Muscle of leg (tissue), 11 donors: ENCODE measurements around the gene CLINT1. TPM values are rescaled to one million over a fixed set of nuclear protein-coding genes. Genes with fewer than 3 reads are reported as not detected.

ENCODE experiments used
- DNase-seq: peaks from one replicate; pipeline ENCODE4 v3.0.0; 2013
- H3K27ac ChIP-seq: one replicate; pipeline ENCODE4 v1.5.1; 2013; ENCODE audit warnings: mild to moderate bottlenecking, low read length, control low read depth
- H3K27me3 ChIP-seq: one replicate; pipeline ENCODE4 v1.6.1; 2013; ENCODE audit warnings: low read length; ENCODE audit not compliant: control insufficient read depth, insufficient read depth
- H3K36me3 ChIP-seq: one replicate; pipeline ENCODE4 v1.6.1; 2013; ENCODE audit warnings: low read length; ENCODE audit not compliant: control insufficient read depth, insufficient read depth
- H3K4me1 ChIP-seq: one replicate; pipeline ENCODE4 v1.6.1; 2013; ENCODE audit warnings: low read length; ENCODE audit not compliant: control insufficient read depth, insufficient read depth
- H3K4me3 ChIP-seq: one replicate; pipeline ENCODE4 v1.5.1; 2013; ENCODE audit warnings: low read length, control low read depth
- H3K9me3 ChIP-seq: replicated peaks from 2 replicates; pipeline ENCODE4 v1.6.1; 2013; ENCODE audit warnings: low read depth, low read length; ENCODE audit not compliant: control insufficient read depth
- WGBS: methylation state at CpG from one replicate; pipeline ENCODE4 v1.1.5; 2013; ENCODE audit warnings: missing lambda C conversion rate; ENCODE audit not compliant: insufficient coverage; 5-methylcytosine and 5-hydroxymethylcytosine counted together
- polyA plus RNA-seq, 8 donors: library from polyadenylated mRNA; unstranded; fragments of 120-200 nt; gene quantifications; one replicate each; pipeline versions ENCODE4 v1.2.1 to v1.2.3, GENCODE V29; 2013; ENCODE audit warnings: inconsistent platforms in 1 of 8, low replicate concordance in 1 of 8; ENCODE audit not compliant: insufficient read length in 8 of 8, insufficient read depth in 1 of 8
- total RNA-seq: library from RNA; stranded (reverse); fragments of 120-200 nt; gene quantifications from one replicate; pipeline ENCODE4 v1.2.4, GENCODE V29; 2013

Gene CLINT1
- total and polyA plus RNA-seq, 9 donors, result 39.9 to 75.0 (median 62.5) TPM

GRCh38 chr5:157823655-157824054, 35.3 kb downstream of the CLINT1 start:
- Histone ChIP-seq H3K27me3 (no peaks in the 10 kb centered on the region), H3K4me3 (no peak overlapping the region), H3K27ac (no peak overlapping the region), H3K9me3 (no peaks in the 10 kb centered on the region), H3K4me1 (peaks cover 10% of the 10 kb centered on the region), H3K36me3 (no peaks in the 10 kb centered on the region)
- no peak for DNase-seq
- WGBS, result 96% methylated on average over 4 of the region's 8 CpGs

GRCh38 chr5:157821822-157822622, 36.9 kb downstream of the CLINT1 start:
- H3K4me1 ChIP-seq, result peaks cover 5% of the 10 kb centered on the region
- H3K4me3 ChIP-seq, result no peak overlapping the region
- no peak for DNase-seq
- peak overlapping the region; percentile 16 for H3K27ac ChIP-seq
- no peaks in the 10 kb centered on the region for H3K9me3 ChIP-seq
- WGBS, result 100% methylated on average over 2 of the region's 7 CpGs
- H3K27me3 ChIP-seq, result no peaks in the 10 kb centered on the region
- no peaks in the 10 kb centered on the region for H3K36me3 ChIP-seq

GRCh38 chr5:157821405-157821804, 37.5 kb downstream of the CLINT1 start:
- peak overlapping the region; percentile 16 for H3K27ac ChIP-seq
- peaks cover 5% of the 10 kb centered on the region for H3K4me1 ChIP-seq
- no CpG with 5 or more reads among the region's 1 CpG for WGBS
- no peaks in the 10 kb centered on the region for H3K36me3 ChIP-seq
- no peak overlapping the region for H3K4me3 ChIP-seq
- DNase-seq, result no peak
- H3K27me3 ChIP-seq, result no peaks in the 10 kb centered on the region
- no peaks in the 10 kb centered on the region for H3K9me3 ChIP-seq

- H3K36me3 ChIP-seq, result no peaks in the 10 kb centered on the region
- H3K4me3 ChIP-seq, result no peak overlapping the region
- WGBS, result 0% methylated on average over 2 of the region's 6 CpGs
- H3K9me3 ChIP-seq, result no peaks in the 10 kb centered on the region
- peak; percentile 88 for DNase-seq
- H3K27me3 ChIP-seq, result no peaks in the 10 kb centered on the region
- no peak overlapping the region for H3K27ac ChIP-seq
- H3K4me1 ChIP-seq, result peaks cover 5% of the 10 kb centered on the region
Observed at GRCh38 chr5:157820593-157821252, 38.2 kb downstream of the CLINT1 start.

DNA sequence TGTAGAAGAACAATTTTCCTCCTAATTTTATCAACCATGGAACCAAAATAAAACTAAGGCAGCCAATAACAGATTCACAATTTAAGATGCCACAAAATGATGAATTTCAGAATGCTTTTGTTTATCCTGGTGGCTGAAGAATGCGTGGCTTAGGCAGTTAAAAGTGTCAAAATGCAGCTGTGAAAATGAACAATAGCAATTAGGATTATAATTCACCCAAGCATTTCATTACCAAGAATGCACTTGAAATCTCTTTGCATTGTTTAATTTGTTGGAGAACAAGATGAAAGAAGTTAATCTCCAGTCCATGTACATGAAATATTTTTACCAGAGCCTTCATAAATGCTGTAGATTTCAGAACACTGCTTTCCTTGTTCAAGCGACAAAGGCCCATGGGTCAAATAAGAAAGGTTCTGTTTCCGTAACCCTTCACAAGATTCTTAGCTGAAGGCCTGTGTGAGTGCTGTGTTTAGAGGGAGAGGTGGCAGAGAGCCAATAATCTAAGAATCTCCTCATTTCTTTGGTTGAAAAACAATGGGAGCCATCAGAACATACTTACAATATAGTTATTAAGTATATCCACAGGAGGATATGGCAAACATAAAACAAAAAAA, 39.3 kb downstream of the CLINT1 start:
- Histone ChIP-seq H3K4me3 (no peak overlapping the region), H3K27ac (peak overlapping the region; percentile 57), H3K27me3 (no peaks in the 10 kb centered on the region), H3K4me1 (peaks cover 3% of the 10 kb centered on the region), H3K36me3 (peaks cover 5% of the 10 kb centered on the region), H3K9me3 (no peaks in the 10 kb centered on the region)
- no CpG with 5 or more reads among the region's 3 CpGs for WGBS
- peak; percentile 74 for DNase-seq

GRCh38 chr5:157818368-157818767, 40.6 kb downstream of the CLINT1 start:
- Histone ChIP-seq H3K4me1 (peaks cover 3% of the 10 kb centered on the region), H3K36me3 (peaks cover 9% of the 10 kb centered on the region), H3K27ac (no peak overlapping the region), H3K4me3 (no peak overlapping the region), H3K27me3 (no peaks in the 10 kb centered on the region), H3K9me3 (no peaks in the 10 kb centered on the region)
- no CpG with 5 or more reads among the region's 2 CpGs for WGBS
- DNase-seq, result no peak

DNA sequence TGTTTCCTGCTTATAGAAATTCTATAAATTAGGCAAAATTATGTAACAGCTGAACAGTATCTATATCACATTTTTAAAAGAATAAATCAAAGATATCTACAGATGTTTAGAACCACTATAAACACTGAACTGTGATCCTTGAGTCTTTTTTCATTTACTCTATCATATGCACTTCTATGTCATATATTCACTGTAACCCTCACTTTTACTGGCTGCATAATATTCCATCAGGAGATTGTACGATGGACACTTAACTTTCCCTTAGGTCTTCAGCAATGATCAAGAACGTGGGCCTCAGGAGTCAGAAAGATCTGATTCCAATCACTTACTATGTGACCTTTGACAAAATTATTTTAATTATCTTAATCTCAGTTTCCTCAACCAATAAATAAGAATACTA, 41.0 kb downstream of the CLINT1 start:
- no peaks in the 10 kb centered on the region for H3K27me3 ChIP-seq
- WGBS, result 93% methylated on average over 2 of the region's 2 CpGs
- peaks cover 11% of the 10 kb centered on the region for H3K36me3 ChIP-seq
- no peak overlapping the region for H3K27ac ChIP-seq
- no peak for DNase-seq
- H3K4me1 ChIP-seq, result peaks cover 3% of the 10 kb centered on the region
- no peak overlapping the region for H3K4me3 ChIP-seq
- no peaks in the 10 kb centered on the region for H3K9me3 ChIP-seq

DNA sequence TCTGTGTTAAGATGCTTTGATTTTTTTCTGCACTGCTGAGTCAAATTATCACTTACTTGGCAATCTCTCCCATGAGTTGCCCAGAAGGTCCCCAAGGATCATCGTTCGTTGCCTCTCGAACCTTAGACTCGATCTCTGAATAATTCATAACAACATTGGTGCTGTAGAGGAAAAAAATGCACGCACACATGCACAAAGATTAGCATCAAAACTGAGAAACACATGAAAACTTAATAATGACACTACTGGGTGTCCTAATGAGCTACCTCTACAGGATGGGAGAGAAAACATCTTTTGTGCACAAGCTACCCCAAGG, 41.6 kb downstream of the CLINT1 start:
- WGBS, result no CpG with 5 or more reads among the region's 5 CpGs
- peaks cover 13% of the 10 kb centered on the region for H3K36me3 ChIP-seq
- no peaks in the 10 kb centered on the region for H3K27me3 ChIP-seq
- no peaks in the 10 kb centered on the region for H3K9me3 ChIP-seq
- peaks cover 3% of the 10 kb centered on the region for H3K4me1 ChIP-seq
- H3K27ac ChIP-seq, result no peak overlapping the region
- no peak overlapping the region for H3K4me3 ChIP-seq
- DNase-seq, result no peak

DNA sequence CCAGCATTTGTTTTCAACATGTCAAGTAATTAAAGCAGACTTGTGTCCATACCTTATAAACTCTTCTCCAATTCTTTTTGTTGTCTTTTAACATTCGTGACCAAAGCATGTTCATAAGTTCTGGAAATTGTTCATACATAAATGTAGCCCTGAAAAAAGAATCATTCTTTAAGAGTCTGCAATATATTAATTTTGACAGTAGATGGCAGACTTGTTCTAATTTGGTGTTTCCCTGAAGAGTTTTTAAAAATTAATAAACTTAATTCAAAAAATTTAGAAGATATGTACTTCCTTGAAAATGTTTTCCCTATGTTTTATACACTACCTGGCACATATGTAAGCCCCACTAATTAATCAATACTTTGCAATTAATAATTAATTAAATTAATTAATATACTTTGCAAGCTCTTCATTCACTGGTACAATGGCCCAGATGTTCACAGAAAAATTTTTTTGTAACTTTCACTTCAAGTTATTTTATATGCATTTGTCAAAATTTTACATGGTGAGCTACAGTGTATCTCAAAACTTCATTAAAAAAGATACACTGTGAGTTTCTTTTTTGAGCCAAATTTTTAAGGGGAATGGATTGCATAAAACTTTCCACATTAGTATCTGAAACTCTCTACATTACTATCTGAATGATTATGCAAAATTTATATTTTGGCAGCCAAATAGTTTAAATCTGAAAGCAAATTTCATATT, 42.1 kb downstream of the CLINT1 start:
- Histone ChIP-seq H3K4me1 (peaks cover 3% of the 10 kb centered on the region), H3K9me3 (no peaks in the 10 kb centered on the region), H3K27me3 (no peaks in the 10 kb centered on the region), H3K4me3 (no peak overlapping the region), H3K36me3 (peaks cover 13% of the 10 kb centered on the region), H3K27ac (no peak overlapping the region)
- DNase-seq, result peak; percentile 54
- WGBS, result no CpG with 5 or more reads among the region's 1 CpG

DNA sequence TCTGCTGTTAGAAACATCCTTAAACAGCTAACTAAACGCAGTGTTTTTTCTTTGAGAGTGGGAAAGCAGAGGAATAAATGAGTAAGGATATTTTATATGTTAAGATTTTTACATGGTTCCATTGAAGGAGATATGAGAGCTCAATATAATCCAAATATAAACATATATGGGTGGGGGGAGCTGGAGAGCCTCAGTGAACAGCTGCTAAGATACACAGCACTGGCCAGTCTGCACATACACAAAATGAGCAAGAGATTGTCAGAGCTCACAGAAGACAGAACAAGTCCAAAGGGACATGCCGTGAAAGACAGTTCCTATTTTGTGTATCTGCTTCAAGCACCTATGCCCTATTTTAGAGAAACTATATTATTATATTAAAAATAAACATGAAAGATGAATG, 46.9 kb downstream of the CLINT1 start:
- Histone ChIP-seq H3K36me3 (peaks cover 13% of the 10 kb centered on the region), H3K27me3 (no peaks in the 10 kb centered on the region), H3K4me1 (no peaks in the 10 kb centered on the region), H3K9me3 (no peaks in the 10 kb centered on the region), H3K27ac (peak overlapping the region; percentile 22), H3K4me3 (no peak overlapping the region)
- no CpG with 5 or more reads among the region's 2 CpGs for WGBS
- DNase-seq, result no peak
